ENCODE measurements around the gene ZNF268.
"Not testable (repeated sequence)": the region's sequence is repeated elsewhere in the genome, so short reads cannot be mapped to it uniquely, and the experiment has no call there.

GRCh38 chr12:133255833-133256232 is 74.5 kb downstream of the ZNF268 start:
- TF ChIP-seq CTCF (IDR thresholded peaks at IDR 0.05); CHD4 (IDR thresholded peaks at IDR 0.05; ENCODE audit: borderline replicate concordance): not testable (repeated sequence)
